Right renal cortex interstitium (tissue), 3 donors: Measurements from ENCODE around the gene AP3B1. TPM values are rescaled to one million over a fixed set of nuclear protein-coding genes. Genes with fewer than 3 reads are reported as not detected.

Experiments used
- DNase-seq, 3 donors: peaks; one replicate each; pipeline ENCODE4 v3.0.0-alpha.2; 2013; ENCODE audit warnings: low read depth in 3 of 3, low spot score in 2 of 3
- polyA plus RNA-seq, 3 donors: library from polyadenylated mRNA; unstranded; fragments of 120-200 nt; gene quantifications; one replicate each; pipeline ENCODE4 v1.2.1, GENCODE V29; 2013; ENCODE audit not compliant: insufficient read length in 3 of 3

The AP3B1 gene
- polyA plus RNA-seq, 3 donors = 77.2 to 84.1 (median 83.4) TPM

GRCh38 chr5:77983482-77984199, 310.9 kb downstream of the AP3B1 start:
- no peak for DNase-seq

GRCh38 chr5:77981820-77982219, 312.7 kb downstream of the AP3B1 start:
- DNase-seq = no peak

- no peak for DNase-seq
Measured at GRCh38 chr5:77974576-77974975, 319.9 kb downstream of the AP3B1 start.

GRCh38 chr5:77973253-77973609, 321.3 kb downstream of the AP3B1 start:
- DNase-seq = no peak

GRCh38 chr5:77972469-77973252, 321.8 kb downstream of the AP3B1 start:
- no peak for DNase-seq

GRCh38 chr5:77971776-77972468, 322.6 kb downstream of the AP3B1 start:
- no peak for DNase-seq

GRCh38 chr5:77970891-77971290, 323.6 kb downstream of the AP3B1 start:
- no peak for DNase-seq

GRCh38 chr5:77963795-77964194, 330.7 kb downstream of the AP3B1 start:
- no peak for DNase-seq

- DNase-seq = no peak
Measured at GRCh38 chr5:77960863-77961396, 333.6 kb downstream of the AP3B1 start.

GRCh38 chr5:77960305-77960704, 334.2 kb downstream of the AP3B1 start:
- no peak for DNase-seq

- no peak for DNase-seq
Measured at GRCh38 chr5:77958642-77959330, 335.7 kb downstream of the AP3B1 start.

- DNase-seq = no peak
Measured at GRCh38 chr5:77957931-77958521, 336.5 kb downstream of the AP3B1 start.

GRCh38 chr5:77957516-77957915, 337.0 kb downstream of the AP3B1 start:
- DNase-seq = no peak

- DNase-seq = no peak
Measured at GRCh38 chr5:77957081-77957480, 337.4 kb downstream of the AP3B1 start.

GRCh38 chr5:77955577-77955976, 338.9 kb downstream of the AP3B1 start:
- no peak for DNase-seq

- DNase-seq = no peak
Measured at GRCh38 chr5:77953374-77953773, 341.1 kb downstream of the AP3B1 start.

- DNase-seq = no peak
Measured at GRCh38 chr5:77952636-77953212, 341.8 kb downstream of the AP3B1 start.
